T-helper 2 cell (primary cell): ENCODE data around the gene COX19.

Experiments used
- DNase-seq, 5 experiments: peaks; one replicate each; pipeline versions ENCODE4 v3.0.0 to v3.0.0-alpha.2; 2012 to 2022
- total RNA-seq, 2 donors: gene quantifications; one replicate each; lab custom pipeline; 2026; lab: John Stamatoyannopoulos, UW

COX19 gene
- 55.0 to 57.4 reads per million in 2 donors for total RNA-seq

- peak; percentile 79 to 95 (median 86) for DNase-seq
These were observed at the start of gene COX19 for GRCh38 chr7:974820-975681. TSS of gene COX19 (minus strand) at chr7:975549. CDS start at chr7:975509, 40 bp downstream.

- no peak for DNase-seq
These were observed 49.0 kb upstream of the COX19 start for GRCh38 chr7:1024331-1024841.

- DNase-seq, result no peak
These were observed 47.6 kb upstream of the COX19 start for GRCh38 chr7:1022801-1023465.

GRCh38 chr7:1022356-1022755, 47.0 kb upstream of the COX19 start:
- DNase-seq, result no peak

DNA sequence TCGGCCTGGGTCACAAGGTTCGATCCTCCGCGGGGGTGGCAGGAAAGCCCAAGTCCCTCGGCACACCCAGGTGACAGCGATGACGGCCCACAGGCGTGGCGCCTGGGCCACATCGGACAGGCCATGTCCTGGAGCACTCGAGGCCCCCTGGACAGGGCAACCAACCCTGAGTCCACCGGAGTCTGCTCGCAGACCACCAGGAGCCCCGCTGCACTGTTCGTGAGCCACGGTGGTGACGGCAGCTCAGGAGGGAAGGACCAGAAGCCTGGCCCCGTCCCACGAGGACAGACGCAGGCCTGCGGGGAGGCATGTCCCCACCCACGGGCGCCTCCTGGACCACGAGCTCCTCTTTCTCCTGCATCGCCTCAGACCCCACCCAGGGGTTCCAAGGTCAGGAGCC, 46.6 kb upstream of the COX19 start:
- DNase-seq, result no peak

- no peak for DNase-seq
These were observed 46.0 kb upstream of the COX19 start for GRCh38 chr7:1021366-1021765.

- peak in 1 of 5 experiments; percentile 25 for DNase-seq
These were observed 45.5 kb upstream of the COX19 start for GRCh38 chr7:1020849-1021251.

GRCh38 chr7:1019789-1020610, 44.7 kb upstream of the COX19 start:
- no peak for DNase-seq

DNA sequence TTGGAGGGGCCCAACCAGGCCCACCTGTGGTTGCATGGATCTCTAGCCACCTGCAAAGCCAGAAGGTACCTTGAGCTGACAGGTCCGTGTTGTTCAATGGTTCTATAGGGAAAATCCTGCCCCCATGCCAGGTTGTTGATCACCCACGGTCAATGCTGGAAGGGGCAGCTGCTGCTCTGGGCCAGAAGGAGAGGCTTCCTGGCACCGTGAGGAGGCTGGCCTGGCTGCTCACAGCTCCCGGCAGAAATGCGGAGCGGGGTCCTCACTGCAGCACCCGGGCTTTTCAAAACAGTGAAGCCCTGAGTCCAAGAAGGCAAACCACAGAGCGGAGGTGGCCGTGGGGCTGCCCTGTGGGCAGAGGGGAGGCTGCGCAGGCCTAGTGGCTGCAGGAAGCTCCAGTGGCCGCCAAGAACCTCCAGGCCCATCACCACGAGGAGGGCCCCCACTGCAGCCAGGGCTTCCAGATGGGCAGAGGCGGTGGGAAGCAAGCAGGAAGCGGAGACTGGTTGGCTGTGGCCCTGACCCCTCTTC, 44.0 kb upstream of the COX19 start:
- DNase-seq, result no peak

- DNase-seq, result no peak
These were observed 43.0 kb upstream of the COX19 start for GRCh38 chr7:1018334-1018695.

GRCh38 chr7:1017586-1018333, 42.4 kb upstream of the COX19 start:
- DNase-seq, result no peak

GRCh38 chr7:1016577-1017531, 41.5 kb upstream of the COX19 start:
- no peak for DNase-seq

DNA sequence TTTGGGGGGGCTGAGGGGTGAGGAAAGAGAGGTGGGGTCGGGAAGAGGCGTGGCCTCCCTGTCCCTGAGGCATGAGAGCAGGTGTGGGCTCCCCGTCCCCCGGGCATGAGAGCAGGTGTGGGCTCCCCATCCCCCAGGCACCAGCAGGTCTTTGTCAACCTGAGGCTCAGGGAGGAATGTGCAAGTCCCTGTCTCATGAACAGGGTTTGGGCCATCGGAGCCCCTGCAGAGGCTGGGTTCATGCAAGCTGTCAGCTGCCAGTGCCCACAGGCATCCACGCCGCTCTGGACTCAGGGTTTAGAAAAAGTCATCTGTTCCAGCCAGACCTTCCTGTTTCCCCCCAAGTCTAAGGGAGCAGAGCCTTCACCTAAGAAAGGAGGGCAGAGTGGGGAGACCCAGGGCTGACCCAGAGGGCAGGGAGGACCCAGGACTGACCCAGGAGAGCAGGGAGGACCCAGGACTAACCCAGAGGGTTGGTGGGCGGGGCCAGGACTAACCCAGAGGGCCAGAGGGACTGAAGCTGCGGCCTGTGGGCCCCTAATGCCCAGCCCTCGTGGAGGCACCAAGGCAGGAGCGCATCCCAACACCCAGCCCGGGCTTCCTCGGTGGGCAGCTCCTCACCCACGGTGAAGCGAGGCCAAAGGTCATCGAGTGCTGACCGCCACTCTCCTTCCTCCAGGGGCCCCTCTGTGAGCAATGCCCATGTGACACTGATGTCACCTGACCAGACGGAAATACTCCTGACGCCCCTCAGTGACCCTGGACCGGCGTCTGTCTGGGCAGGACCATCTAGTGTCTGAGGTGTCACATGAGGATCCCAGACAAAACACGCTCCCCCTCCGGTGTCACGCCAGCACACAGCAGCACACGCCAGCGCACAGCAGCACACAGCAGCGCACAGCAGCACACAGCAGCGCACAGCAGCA, 40.1 kb upstream of the COX19 start:
- no peak for DNase-seq

- DNase-seq, result no peak
These were observed 39.3 kb upstream of the COX19 start for GRCh38 chr7:1014681-1015080.

- no peak for DNase-seq
These were observed 38.2 kb upstream of the COX19 start for GRCh38 chr7:1013581-1013980.

- DNase-seq, result no peak
These were observed 37.4 kb upstream of the COX19 start for GRCh38 chr7:1012716-1013095.

- no peak for DNase-seq
These were observed 36.8 kb upstream of the COX19 start for GRCh38 chr7:1012004-1012715.

DNA sequence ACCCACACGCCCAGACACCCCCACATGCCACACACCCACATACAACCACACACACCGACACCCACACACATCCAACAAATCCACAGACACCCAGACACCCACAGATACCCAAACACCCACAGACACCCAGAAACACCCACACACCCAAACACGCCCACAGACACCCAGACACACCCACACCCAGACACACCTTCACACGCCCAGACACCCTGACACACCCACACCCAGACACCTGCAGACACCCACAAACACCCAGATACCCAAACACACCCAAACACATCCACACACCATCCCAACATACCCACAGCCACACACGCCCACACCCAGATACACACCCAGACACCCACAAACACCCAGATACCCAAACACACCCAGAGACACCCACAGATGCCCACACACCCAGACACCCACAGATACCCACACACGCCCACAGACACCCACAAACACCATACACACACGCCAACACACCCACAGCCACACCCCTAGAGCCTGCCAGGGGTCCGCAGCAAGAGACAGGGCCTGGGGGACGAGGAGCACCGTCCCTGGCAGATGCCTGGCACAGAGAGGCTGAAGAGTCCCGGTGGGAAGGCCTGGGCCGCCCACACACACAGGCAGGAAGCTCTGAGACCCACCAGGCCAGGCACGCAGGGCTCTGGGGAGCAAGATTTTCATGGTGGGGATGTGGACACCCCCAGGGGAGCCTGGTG, 36.1 kb upstream of the COX19 start:
- peak in 2 of 5 experiments; percentile 18 to 73 for DNase-seq
